HepG2 (cell line): ENCODE measurements around the gene CROCC. TPM values are rescaled to one million over a fixed set of nuclear protein-coding genes. Genes with fewer than 3 reads are reported as not detected.

Source experiments
- BCLAF1 ChIP-seq: fragments of 450-650 bp; IDR thresholded peaks from 2 replicates; pipeline ENCODE4 v1.6.1; 2017; ENCODE audit warnings: mild to moderate bottlenecking
- CHCHD3 ChIP-seq: sonication (generic); formaldehyde crosslinking; IDR thresholded peaks from 2 replicates; pipeline ENCODE4 v1.8.0; 2022; ENCODE audit warnings: mild to moderate bottlenecking, missing genetic modification reagents, moderate library complexity
- ELF1 ChIP-seq: sonication (generic); formaldehyde crosslinking; IDR thresholded peaks from 2 replicates; pipeline ENCODE4 v1.4.0; 2020; ENCODE audit warnings: missing genetic modification reagents
- FLYWCH1 ChIP-seq: sonication (generic); formaldehyde crosslinking; IDR thresholded peaks from 2 replicates; pipeline ENCODE4 v1.8.1; 2023; ENCODE audit warnings: mild to moderate bottlenecking, missing genetic modification reagents
- GMEB2 ChIP-seq: IDR thresholded peaks from 2 replicates; pipeline ENCODE4 v1.6.1; 2016; ENCODE audit warnings: missing biosample characterization, missing genetic modification reagents, low read depth
- PAX8 ChIP-seq: sonication (generic); formaldehyde crosslinking; IDR thresholded peaks from 2 replicates; pipeline ENCODE4 v1.8.0; 2022; ENCODE audit warnings: mild to moderate bottlenecking, missing genetic modification reagents, borderline replicate concordance
- PRDM4 ChIP-seq: sonication (generic); formaldehyde crosslinking; IDR thresholded peaks from 2 replicates; pipeline ENCODE4 v1.9.0; 2021; ENCODE audit warnings: missing genetic modification reagents, borderline replicate concordance
- SETDB1 ChIP-seq: sonication (generic); formaldehyde crosslinking; IDR thresholded peaks from 2 replicates; pipeline ENCODE4 v1.5.1; 2020; ENCODE audit warnings: missing genetic modification reagents, mild to moderate bottlenecking, borderline replicate concordance
- SP4 ChIP-seq: sonication (generic); formaldehyde crosslinking; IDR thresholded peaks from 2 replicates; pipeline ENCODE4 v1.8.1; 2023; ENCODE audit warnings: mild to moderate bottlenecking, missing genetic modification reagents
- THRA ChIP-seq: sonication (generic); formaldehyde crosslinking; IDR thresholded peaks from 2 replicates; pipeline ENCODE4 v1.4.0; 2020; ENCODE audit warnings: missing genetic modification reagents, borderline replicate concordance
- TRAFD1 ChIP-seq: sonication (generic); formaldehyde crosslinking; IDR thresholded peaks from 2 replicates; pipeline ENCODE4 v1.5.1; 2020; ENCODE audit warnings: missing genetic modification reagents, mild to moderate bottlenecking, borderline replicate concordance
- ZNF484 ChIP-seq: sonication (generic); formaldehyde crosslinking; IDR thresholded peaks from 2 replicates; pipeline ENCODE4 v1.5.1; 2020; ENCODE audit warnings: mild to moderate bottlenecking, low read depth, missing genetic modification reagents, borderline replicate concordance
- ZNF513 ChIP-seq: sonication (generic); formaldehyde crosslinking; conservative IDR thresholded peaks from 2 replicates; pipeline ENCODE4 v1.5.0; 2020; ENCODE audit warnings: missing genetic modification reagents
- ZNF660 ChIP-seq: sonication (generic); formaldehyde crosslinking; IDR thresholded peaks from 2 replicates; pipeline ENCODE4 v1.5.1; 2020; ENCODE audit warnings: mild to moderate bottlenecking, low read depth, missing genetic modification reagents, borderline replicate concordance
- ZNF75D ChIP-seq: sonication (generic); formaldehyde crosslinking; IDR thresholded peaks from 2 replicates; pipeline ENCODE4 v1.8.1; 2023; ENCODE audit warnings: missing genetic modification reagents, mild to moderate bottlenecking, borderline replicate concordance
- polyA plus RNA-seq, 8 experiments: library from polyadenylated mRNA; depleted of rRNA in 3 of 8; stranded (reverse) in 7 of 8; unstranded in 1 of 8; fragments of >200 nt; fragmentation: Illumina TruSeq in 4 of 8; extraction: Trizol in 4 of 8; gene quantifications; 2 replicates each; pipeline versions ENCODE4 v1.2.1 to v1.2.3, GENCODE V29; 2011 to 2016; ENCODE audit warnings: low read depth in 4 of 8, missing spikeins in 1 of 8, mixed read lengths in 1 of 8; ENCODE audit not compliant: insufficient read depth in 1 of 8
- total RNA-seq, 5 experiments: library from RNA; depleted of rRNA; stranded (reverse); fragments of >200 nt; fragmentation: Illumina TruSeq; extraction: Trizol; gene quantifications; 2 replicates each; pipeline ENCODE4 v1.2.3, GENCODE V29; 2016; ENCODE audit warnings: low read depth in 1 of 5

The CROCC gene
- total and polyA plus RNA-seq, 2 of the 13 experiments (the other 11 are each of a cell fraction or from before 2014, with no cell fraction given), result 7.8 to 15.5 TPM

- TF ChIP-seq PRDM4 (CRISPR knock-in tag) (no peak), PAX8 (CRISPR knock-in tag) (no peak), FLYWCH1 (CRISPR knock-in tag) (no peak), SETDB1 (CRISPR knock-in tag) (no peak), TRAFD1 (CRISPR knock-in tag) (no peak), ZNF484 (CRISPR knock-in tag) (no peak), CHCHD3 (CRISPR knock-in tag) (no peak), SP4 (CRISPR knock-in tag) (peak; percentile 77; the same call in 1 of the 2 replicates), ZNF513 (CRISPR knock-in tag) (no peak), ELF1 (peak; percentile 14; the same call in 1 of the 2 replicates), ZNF75D (CRISPR knock-in tag) (no peak), GMEB2 (CRISPR knock-in tag) (peak; percentile 88), BCLAF1 (no peak), ZNF660 (CRISPR knock-in tag) (no peak), THRA (CRISPR knock-in tag) (0 out of 2 replicates have a peak, but pooled peaks have one; percentile 10)
Measured at GRCh38 chr1:17011439-17012307, 89.9 kb downstream of the CROCC start, which contains the start of gene ATP13A2 (continued).
